Esophagus muscularis mucosa (tissue), 4 donors: Measurements from ENCODE around the gene ACAT2. TPM values are rescaled to one million over a fixed set of nuclear protein-coding genes. Genes with fewer than 3 reads are reported as not detected.

Source experiments
- DNase-seq: peaks from one replicate; pipeline ENCODE4 v3.0.0-alpha.2; 2017; ENCODE audit errors: extremely low spot score
- H3K27ac ChIP-seq, 4 donors: fragments of 200-600 bp; sonication (generic); replicated peaks in 1 of 4; 1 replicate in 3 of 4; 2 replicates in 1 of 4; pipeline ENCODE4 v1.5.1; 2016 to 2019; ENCODE audit warnings: mild to moderate bottlenecking in 1 of 4
- H3K27me3 ChIP-seq, 4 donors: fragments of 200-600 bp; sonication (generic); one replicate each; pipeline versions ENCODE4 v1.5.1 to v1.6.0; 2016 to 2019
- H3K36me3 ChIP-seq, 4 donors: fragments of 200-600 bp; sonication (generic); one replicate each; pipeline ENCODE4 v1.5.1; 2016 to 2019
- H3K4me1 ChIP-seq, 4 donors: fragments of 200-600 bp; sonication (generic); one replicate each; pipeline ENCODE4 v1.5.1; 2016 to 2019
- H3K4me3 ChIP-seq, 4 donors: fragments of 200-600 bp; sonication (generic); 1 replicate in 2 of 4; 2 replicates in 2 of 4; pipeline ENCODE4 v1.5.1; 2016 to 2019; ENCODE audit warnings: mild to moderate bottlenecking in 4 of 4, moderate library complexity in 1 of 4
- H3K9me3 ChIP-seq, 4 donors: fragments of 200-600 bp; sonication (generic); 1 replicate in 3 of 4; 2 replicates in 1 of 4; pipeline ENCODE4 v1.5.1; 2016 to 2019
- CTCF ChIP-seq, 3 experiments: fragments of 200-600 bp in 2 of 3; fragments of 450-650 bp in 1 of 3; sonication (generic) in 2 of 3; IDR thresholded peaks; one replicate each; pipeline ENCODE4 v1.5.1; 2017 to 2019; ENCODE audit warnings: antibody characterized with exemption in 3 of 3, mild to moderate bottlenecking in 2 of 3, moderate library complexity in 1 of 3
- EP300 ChIP-seq: sonication (generic); formaldehyde crosslinking; IDR thresholded peaks from one replicate; pipeline ENCODE4 v1.6.1; 2017; ENCODE audit warnings: antibody characterized with exemption
- POLR2A ChIP-seq: fragments of 450-650 bp; IDR thresholded peaks from one replicate; pipeline ENCODE4 v1.6.1; 2017; ENCODE audit warnings: antibody characterized with exemption, moderate library complexity, mild to moderate bottlenecking, low read depth
- POLR2AphosphoS5 ChIP-seq, 2 donors: sonication (generic); formaldehyde crosslinking; IDR thresholded peaks; one replicate each; pipeline ENCODE4 v1.6.1; 2017; ENCODE audit warnings: antibody characterized with exemption in 2 of 2
- WGBS: methylation state at CpG from one replicate; pipeline ENCODE4 v1.1.5; 2018; 5-methylcytosine and 5-hydroxymethylcytosine counted together
- intact Hi-C: fragments of 100-400 bp; cut with DNase I; formaldehyde crosslinking; loops from one replicate; pipeline ENCODE4 v1.15.1; 2023
- total RNA-seq, 4 donors: library from RNA; depleted of rRNA; stranded (reverse); fragments of >200 nt; gene quantifications; one replicate each; pipeline versions ENCODE4 v1.1.0 to v1.2.1, GENCODE V29; 2016

Gene ACAT2
- total RNA-seq, 4 donors from 2014 or later, result 4.7 to 9.1 (median 6.9) TPM

DNA sequence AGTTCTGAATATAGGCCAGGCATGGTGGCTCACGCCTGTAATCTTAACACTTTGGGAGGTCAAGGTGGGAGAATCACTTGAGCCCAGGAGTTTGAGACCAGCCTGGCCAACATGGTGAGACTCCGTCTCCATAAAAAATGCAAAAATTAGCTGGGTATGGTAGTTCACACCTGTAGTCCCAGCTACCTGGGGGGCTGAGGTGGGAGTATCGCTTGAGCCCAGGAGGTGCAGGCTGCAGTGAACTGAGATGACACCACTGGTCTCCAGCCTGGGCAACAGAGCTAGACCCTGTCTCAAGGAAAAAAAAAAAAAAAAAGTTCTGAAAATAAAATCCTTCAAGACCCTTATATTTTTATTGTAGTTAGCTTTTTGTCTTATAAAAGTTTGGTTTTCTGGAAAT, 46.2 kb upstream of the ACAT2 start:
- intact Hi-C loops, result no loop called here
- DNase-seq, result peak; percentile 60
- Histone ChIP-seq H3K4me3 (no peak overlapping the region), H3K27ac (peak overlapping the region; percentile 76 to 87 (median 82)), H3K9me3 (no peaks in the 10 kb centered on the region), H3K27me3 (no peaks in the 10 kb centered on the region), H3K4me1 (peaks cover 20 to 40% (median 35%) of the 10 kb centered on the region in 4 donors), H3K36me3 (no peaks in the 10 kb centered on the region)
- 92% methylated on average over 3 of the region's 3 CpGs for WGBS
- TF ChIP-seq POLR2AphosphoS5 (IDR thresholded peaks at IDR 0.05), result no peak
- TF ChIP-seq CTCF (IDR thresholded peaks at IDR 0.05), result no peak
- TF ChIP-seq POLR2A, result no peak
- TF ChIP-seq EP300, result no peak

DNA sequence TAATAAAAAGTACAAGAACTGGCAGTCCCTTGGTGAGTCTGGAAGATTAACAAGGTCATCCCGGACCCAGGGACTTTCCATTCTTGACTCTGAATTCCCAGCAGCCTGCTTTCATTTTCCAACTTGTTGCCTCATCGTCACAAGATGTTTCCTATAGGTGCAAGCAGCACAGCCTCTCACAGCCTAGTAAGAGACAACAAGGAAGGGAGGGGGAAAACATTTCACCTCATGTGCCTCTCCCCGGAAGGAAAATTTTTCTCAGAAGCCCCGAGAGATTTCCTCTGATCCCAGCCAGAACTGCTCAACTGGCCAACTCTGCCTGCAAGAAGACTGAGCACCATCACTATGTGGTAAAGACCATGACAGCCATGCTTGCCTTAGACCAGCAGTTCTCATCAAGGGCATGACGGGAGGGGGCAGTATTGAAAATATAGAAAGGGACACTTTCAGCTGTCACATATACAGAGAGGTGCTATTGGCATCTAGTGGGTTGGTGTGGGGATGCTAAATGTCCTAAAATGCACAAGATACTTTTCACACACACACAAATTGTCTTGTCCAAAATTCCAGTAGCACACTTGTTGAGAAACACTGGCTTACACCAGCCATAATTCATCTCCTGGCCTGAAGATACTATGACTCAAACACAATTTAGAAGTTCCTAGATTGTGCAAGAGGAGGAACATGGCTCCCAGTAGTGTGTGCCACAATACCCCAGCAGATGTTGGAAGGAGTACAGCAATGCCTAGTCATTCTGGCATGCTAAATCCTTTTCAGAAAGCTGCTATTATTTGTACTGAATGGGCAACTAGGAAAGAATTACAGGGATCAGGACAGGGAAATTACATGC, 45.4 kb upstream of the ACAT2 start:
- Histone ChIP-seq H3K9me3 (no peaks in the 10 kb centered on the region), H3K4me3 (peak overlapping the region in 3 of 4 donors; percentile 12 to 24 (median 20)), H3K4me1 (peaks cover 24 to 44% (median 37%) of the 10 kb centered on the region in 4 donors), H3K27me3 (no peaks in the 10 kb centered on the region), H3K27ac (peak overlapping the region; percentile 76 to 87 (median 82)), H3K36me3 (no peaks in the 10 kb centered on the region)
- intact Hi-C loops, result no loop called here
- 44% methylated on average over 5 of the region's 5 CpGs for WGBS
- no peak for TF ChIP-seq CTCF (IDR thresholded peaks at IDR 0.05)
- TF ChIP-seq POLR2AphosphoS5 (IDR thresholded peaks at IDR 0.05), result peak; percentile 79 to 82
- TF ChIP-seq POLR2A, result no peak
- peak; percentile 45 for TF ChIP-seq EP300
- peak; percentile 91 for DNase-seq

GRCh38 chr6:159718634-159719033, 43.2 kb upstream of the ACAT2 start:
- Histone ChIP-seq H3K27ac (no peak overlapping the region), H3K27me3 (no peaks in the 10 kb centered on the region), H3K36me3 (no peaks in the 10 kb centered on the region), H3K4me1 (peaks cover 24 to 44% (median 37%) of the 10 kb centered on the region in 4 donors), H3K9me3 (no peaks in the 10 kb centered on the region), H3K4me3 (no peak overlapping the region)
- WGBS, result 72% methylated on average over 3 of the region's 3 CpGs
- DNase-seq, result no peak
- intact Hi-C loops, result no loop called here
- TF ChIP-seq CTCF (IDR thresholded peaks at IDR 0.05), result no peak
- no peak for TF ChIP-seq EP300
- no peak for TF ChIP-seq POLR2A

DNA sequence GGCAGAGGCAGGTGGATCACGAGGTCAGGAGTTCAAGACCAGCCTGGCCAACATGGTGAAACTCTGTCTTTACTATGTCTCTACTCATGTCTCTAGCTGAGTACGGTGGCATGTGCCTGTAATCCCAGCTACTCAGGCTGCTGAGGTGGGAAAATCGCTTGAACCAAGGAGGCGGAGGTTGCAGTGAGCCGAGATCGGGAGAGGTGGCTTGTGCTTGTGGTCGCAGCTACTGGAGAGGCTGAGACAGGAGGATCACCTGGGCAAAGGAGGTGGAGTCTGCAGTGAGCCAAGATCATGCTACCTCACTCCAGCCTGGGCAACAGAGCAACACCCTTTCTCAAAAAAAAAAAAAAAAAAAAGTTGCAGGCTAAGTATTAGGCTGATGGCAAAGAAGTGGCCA, 42.6 kb upstream of the ACAT2 start:
- Histone ChIP-seq H3K36me3 (peaks cover 0 to under 1% (median 0%) of the 10 kb centered on the region in 4 donors), H3K4me3 (no peak overlapping the region), H3K27ac (no peak overlapping the region), H3K4me1 (peaks cover 24 to 42% (median 37%) of the 10 kb centered on the region in 4 donors), H3K9me3 (no peaks in the 10 kb centered on the region), H3K27me3 (no peaks in the 10 kb centered on the region)
- TF ChIP-seq POLR2A, result no peak
- no peak for TF ChIP-seq CTCF (IDR thresholded peaks at IDR 0.05)
- no peak for TF ChIP-seq EP300
- TF ChIP-seq POLR2AphosphoS5 (IDR thresholded peaks at IDR 0.05), result no peak
- no peak for DNase-seq
- intact Hi-C loops, result no loop called here
- WGBS, result 93% methylated on average over 7 of the region's 7 CpGs
